Thyroid gland (tissue), 4 donors: ENCODE results near the gene KRTAP12-2.

Experiments used
- CTCF ChIP-seq, 6 experiments: fragments of 200-600 bp in 3 of 6; fragments of 450-650 bp in 3 of 6; sonication (generic) in 3 of 6; IDR thresholded peaks; one replicate each; pipeline ENCODE4 v1.5.1; 2016 to 2019; ENCODE audit warnings: antibody characterized with exemption in 6 of 6, mild to moderate bottlenecking in 2 of 6, inconsistent platforms in 1 of 6, moderate library complexity in 1 of 6
- POLR2A ChIP-seq, 2 donors: fragments of 450-650 bp; IDR thresholded peaks; one replicate each; pipeline ENCODE4 v1.6.1; 2017; ENCODE audit warnings: antibody characterized with exemption in 2 of 2, mild to moderate bottlenecking in 2 of 2, moderate library complexity in 1 of 2

- no peak for TF ChIP-seq POLR2A (IDR thresholded peaks at IDR 0.05)
- no peak for TF ChIP-seq CTCF (IDR thresholded peaks at IDR 0.05)
Measured at GRCh38 chr21:44699502-44700001, 32.8 kb upstream of the KRTAP12-2 start.
